Liver (tissue), 9 donors: ENCODE measurements around the gene GGT6. TPM values are rescaled to one million over a fixed set of nuclear protein-coding genes. Genes with fewer than 3 reads are reported as not detected.

Experiments
- DNase-seq: peaks from one replicate; pipeline ENCODE4 v3.0.0-alpha.2; 2017; ENCODE audit warnings: low spot score
- H3K27ac ChIP-seq, 2 donors: one replicate each; pipeline ENCODE4 v1.7.0; 2013; ENCODE audit warnings: inconsistent platforms in 2 of 2, low read length in 2 of 2, control low read depth in 1 of 2, low read depth in 1 of 2, mild to moderate bottlenecking in 1 of 2
- H3K27me3 ChIP-seq, 4 donors: one replicate each; pipeline versions ENCODE4 v1.6.1 to v1.7.0; 2013; ENCODE audit warnings: low read length in 3 of 4, inconsistent platforms in 1 of 4, mild to moderate bottlenecking in 1 of 4, moderate library complexity in 1 of 4; ENCODE audit not compliant: control insufficient read depth in 4 of 4, insufficient read depth in 4 of 4
- H3K36me3 ChIP-seq, 4 donors: one replicate each; pipeline versions ENCODE4 v1.6.1 to v1.7.0; 2013; ENCODE audit warnings: low read length in 3 of 4, mild to moderate bottlenecking in 3 of 4, low read depth in 1 of 4, moderate library complexity in 1 of 4; ENCODE audit not compliant: control insufficient read depth in 4 of 4, insufficient read depth in 3 of 4
- H3K4me1 ChIP-seq, 4 donors: one replicate each; pipeline versions ENCODE4 v1.6.1 to v1.7.0; 2013; ENCODE audit warnings: low read length in 3 of 4, mild to moderate bottlenecking in 3 of 4, moderate library complexity in 1 of 4; ENCODE audit not compliant: control insufficient read depth in 4 of 4, insufficient read depth in 4 of 4
- H3K4me3 ChIP-seq, 3 donors: one replicate each; pipeline versions ENCODE4 v1.6.1 to v1.7.0; 2013; ENCODE audit warnings: low read length in 3 of 3, control low read depth in 1 of 3, low read depth in 1 of 3, mild to moderate bottlenecking in 1 of 3
- H3K9ac ChIP-seq, 2 donors: one replicate each; pipeline ENCODE4 v1.7.0; 2013; ENCODE audit warnings: low read length in 2 of 2, mild to moderate bottlenecking in 2 of 2, moderate library complexity in 2 of 2, control low read depth in 1 of 2, low read depth in 1 of 2
- H3K9me3 ChIP-seq, 4 donors: one replicate each; pipeline versions ENCODE4 v1.6.1 to v1.7.0; 2013; ENCODE audit warnings: low read length in 3 of 4; ENCODE audit not compliant: control insufficient read depth in 4 of 4
- EGR1 ChIP-seq, 2 donors: IDR thresholded peaks; 2 replicates each; pipeline ENCODE4 v1.6.1; 2016 to 2018; ENCODE audit warnings: antibody characterized with exemption in 2 of 2, low read depth in 2 of 2
- FOXA2 ChIP-seq: IDR thresholded peaks from 2 replicates; pipeline ENCODE4 v1.6.1; 2016; ENCODE audit warnings: antibody characterized with exemption
- HNF4A ChIP-seq, 2 donors: conservative IDR thresholded peaks; 2 replicates each; pipeline ENCODE4 v1.6.1; 2016; ENCODE audit warnings: antibody characterized with exemption in 2 of 2, mild to moderate bottlenecking in 2 of 2
- HNF4G ChIP-seq: IDR thresholded peaks from 2 replicates; pipeline ENCODE4 v1.6.1; 2016; ENCODE audit warnings: antibody characterized with exemption
- JUND ChIP-seq, 2 donors: IDR thresholded peaks; 2 replicates each; pipeline ENCODE4 v1.6.1; 2016; ENCODE audit warnings: antibody characterized with exemption in 2 of 2
- MAX ChIP-seq: IDR thresholded peaks from 2 replicates; pipeline ENCODE4 v1.6.1; 2016; ENCODE audit warnings: antibody characterized with exemption
- NR2F2 ChIP-seq: IDR thresholded peaks from 2 replicates; pipeline ENCODE4 v1.6.1; 2016; ENCODE audit warnings: antibody characterized with exemption
- RAD21 ChIP-seq, 2 donors: IDR thresholded peaks; 2 replicates each; pipeline ENCODE4 v1.6.1; 2016; ENCODE audit warnings: antibody characterized with exemption in 2 of 2, mild to moderate bottlenecking in 2 of 2
- REST ChIP-seq: IDR thresholded peaks from 2 replicates; pipeline ENCODE4 v1.6.1; 2016; ENCODE audit warnings: antibody characterized with exemption, mild to moderate bottlenecking
- RXRA ChIP-seq, 2 donors: IDR thresholded peaks; 2 replicates each; pipeline ENCODE4 v1.6.1; 2017 to 2018; ENCODE audit warnings: antibody characterized with exemption in 2 of 2, mild to moderate bottlenecking in 1 of 2
- SP1 ChIP-seq: IDR thresholded peaks from 2 replicates; pipeline ENCODE4 v1.6.1; 2018; ENCODE audit warnings: antibody characterized with exemption, mild to moderate bottlenecking
- TAF1 ChIP-seq: conservative IDR thresholded peaks from 2 replicates; pipeline ENCODE4 v1.6.1; 2016; ENCODE audit warnings: antibody characterized with exemption, mild to moderate bottlenecking
- YY1 ChIP-seq: IDR thresholded peaks from 2 replicates; pipeline ENCODE4 v1.6.1; 2016; ENCODE audit warnings: antibody characterized with exemption, mild to moderate bottlenecking
- ZBTB33 ChIP-seq: IDR thresholded peaks from 2 replicates; pipeline ENCODE4 v1.6.1; 2016; ENCODE audit warnings: antibody characterized with exemption
- WGBS: extraction: QIAGEN DNeasy Blood & Tissue Kit; methylation state at CpG from one replicate; pipeline ENCODE4 v1.1.7; 2013; 5-methylcytosine and 5-hydroxymethylcytosine counted together
- polyA plus RNA-seq, 2 donors: library from polyadenylated mRNA; stranded (reverse) in 1 of 2; unstranded in 1 of 2; fragments of 200-250 nt in 1 of 2; fragments of >200 nt in 1 of 2; fragmentation: Nextera tagmentation in 1 of 2; extraction: Ambion mirVana in 1 of 2; gene quantifications; one replicate each; pipeline versions ENCODE4 v1.2.1 to v1.2.3, GENCODE V29; 2013 to 2015
- total RNA-seq, 2 donors: library from RNA; depleted of rRNA; stranded (reverse); fragments of >200 nt; gene quantifications; one replicate each; pipeline ENCODE4 v1.2.3, GENCODE V29; 2014
- TF ChIP-seq, protein P1 (sequence below): fragments of 150-350 bp; IDR thresholded peaks from 2 replicates; pipeline ENCODE4 v1.5.1; 2017; ENCODE audit warnings: improper control_type of control experiment, low read depth, low read length; ENCODE audit not compliant: missing input control
- donor health status: healthy.
- donor health status: healthy.
- donor health status: healthy.
- donor health status: healthy.
- donor health status: healthy.

GGT6 gene
- total and polyA plus RNA-seq, 4 donors = 0.19 to 1.1 (median 0.53) TPM

- Histone ChIP-seq H3K27ac (no peak overlapping the region), H3K27me3 (no peaks in the 10 kb centered on the region), H3K4me3 (no peak overlapping the region), H3K9ac (no peak overlapping the region), H3K36me3 (peaks cover 26 to 67% (median 34%) of the 10 kb centered on the region in 4 donors), H3K9me3 (no peaks in the 10 kb centered on the region), H3K4me1 (peaks cover 0 to 14% (median 7%) of the 10 kb centered on the region in 4 donors)
- no peak for TF ChIP-seq SP1
- no peak for TF ChIP-seq MAX
- TF ChIP-seq, protein P1, sequence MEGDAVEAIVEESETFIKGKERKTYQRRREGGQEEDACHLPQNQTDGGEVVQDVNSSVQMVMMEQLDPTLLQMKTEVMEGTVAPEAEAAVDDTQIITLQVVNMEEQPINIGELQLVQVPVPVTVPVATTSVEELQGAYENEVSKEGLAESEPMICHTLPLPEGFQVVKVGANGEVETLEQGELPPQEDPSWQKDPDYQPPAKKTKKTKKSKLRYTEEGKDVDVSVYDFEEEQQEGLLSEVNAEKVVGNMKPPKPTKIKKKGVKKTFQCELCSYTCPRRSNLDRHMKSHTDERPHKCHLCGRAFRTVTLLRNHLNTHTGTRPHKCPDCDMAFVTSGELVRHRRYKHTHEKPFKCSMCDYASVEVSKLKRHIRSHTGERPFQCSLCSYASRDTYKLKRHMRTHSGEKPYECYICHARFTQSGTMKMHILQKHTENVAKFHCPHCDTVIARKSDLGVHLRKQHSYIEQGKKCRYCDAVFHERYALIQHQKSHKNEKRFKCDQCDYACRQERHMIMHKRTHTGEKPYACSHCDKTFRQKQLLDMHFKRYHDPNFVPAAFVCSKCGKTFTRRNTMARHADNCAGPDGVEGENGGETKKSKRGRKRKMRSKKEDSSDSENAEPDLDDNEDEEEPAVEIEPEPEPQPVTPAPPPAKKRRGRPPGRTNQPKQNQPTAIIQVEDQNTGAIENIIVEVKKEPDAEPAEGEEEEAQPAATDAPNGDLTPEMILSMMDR = no peak
- WGBS = 96% methylated on average over 25 of the region's 25 CpGs
- DNase-seq = no peak
Observed at GRCh38 chr17:4549781-4550533, 10.4 kb downstream of the GGT6 start.

- TF ChIP-seq RAD21 (IDR thresholded peaks at IDR 0.05) (no peak), RXRA (IDR thresholded peaks at IDR 0.05) (no peak), YY1 (no peak), JUND (IDR thresholded peaks at IDR 0.05) (no peak)
- Histone ChIP-seq H3K4me3 (no peak overlapping the region), H3K9me3 (no peaks in the 10 kb centered on the region), H3K9ac (no peak overlapping the region), H3K27me3 (no peaks in the 10 kb centered on the region), H3K36me3 (peaks cover 26 to 71% (median 35%) of the 10 kb centered on the region in 4 donors), H3K4me1 (peaks cover 0 to 5% (median under 1%) of the 10 kb centered on the region in 4 donors), H3K27ac (no peak overlapping the region)
- WGBS = 93% methylated on average over 24 of the region's 24 CpGs
- no peak for DNase-seq
Observed at GRCh38 chr17:4548721-4549531, 11.5 kb downstream of the GGT6 start.

DNA sequence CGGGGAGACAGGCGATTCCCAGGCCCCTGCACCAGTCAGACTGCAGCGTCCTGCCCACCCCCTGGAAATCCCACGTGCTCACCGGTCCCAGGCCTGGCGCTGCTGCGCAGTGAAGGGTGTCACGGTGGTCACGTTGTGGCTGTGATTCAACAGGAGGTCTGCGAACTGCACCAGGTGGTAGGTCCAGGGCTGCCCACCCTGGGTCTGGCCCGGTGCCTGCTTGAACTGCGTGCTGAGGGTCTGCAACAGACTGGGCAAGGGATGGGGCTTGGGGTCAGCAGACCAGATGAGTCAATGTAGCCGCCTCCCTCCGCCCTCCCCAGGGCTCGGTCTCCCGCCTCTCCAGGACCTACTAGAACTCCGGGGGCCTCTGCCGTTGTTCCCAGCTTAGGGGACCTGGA is 12.3 kb downstream of the GGT6 start:
- Histone ChIP-seq H3K27me3 (no peaks in the 10 kb centered on the region), H3K9me3 (no peaks in the 10 kb centered on the region), H3K9ac (no peak overlapping the region), H3K27ac (no peak overlapping the region), H3K4me1 (no peaks in the 10 kb centered on the region), H3K4me3 (no peak overlapping the region), H3K36me3 (peaks cover 23 to 74% (median 38%) of the 10 kb centered on the region in 4 donors)
- WGBS = 98% methylated on average over 18 of the region's 18 CpGs
- no peak for DNase-seq
- TF ChIP-seq NR2F2 (no peak), TAF1 (no peak), HNF4A (conservative IDR thresholded peaks at IDR 0.05) (no peak), SP1 (no peak), REST (no peak), MAX (no peak), JUND (IDR thresholded peaks at IDR 0.05) (no peak), EGR1 (IDR thresholded peaks at IDR 0.05; ENCODE audit: low read depth in 2 of 2) (no peak), HNF4G (no peak), FOXA2 (no peak), ZBTB33 (no peak)
- TF ChIP-seq, protein P1 = no peak
